C4-2B (cell line): Measurements from ENCODE around the gene TTLL10.

ENCODE experiments used
- H3K27ac ChIP-seq: fragments of 450-650 bp; 2 replicates; pipeline ENCODE4 v1.5.1; 2017
- CTCF ChIP-seq: fragments of 450-650 bp; conservative IDR thresholded peaks from 2 replicates; pipeline ENCODE4 v1.5.1; 2017; ENCODE audit warnings: mild to moderate bottlenecking
- ZFX ChIP-seq: fragments of 450-650 bp; IDR thresholded peaks from 2 replicates; pipeline ENCODE4 v1.6.1; 2017

TTLL10 gene

GRCh38 chr1:1244192-1244811 is 70.6 kb downstream of the TTLL10 start:
- TF ChIP-seq ZFX (no peak), CTCF (no peak)
- H3K27ac ChIP-seq, result no peak overlapping the region

GRCh38 chr1:1245178-1245816 is 71.6 kb downstream of the TTLL10 start:
- TF ChIP-seq CTCF, result no peak
- no peak for TF ChIP-seq ZFX
- no peak overlapping the region for H3K27ac ChIP-seq

GRCh38 chr1:1245817-1246576 is 72.3 kb downstream of the TTLL10 start:
- TF ChIP-seq CTCF (no peak), ZFX (no peak)
- H3K27ac ChIP-seq, result no peak overlapping the region

- TF ChIP-seq CTCF (no peak), ZFX (no peak)
- no peak within 1 kb of the TSS for H3K27ac ChIP-seq
These were observed 73.1 kb downstream of the TTLL10 start, which contains the start of gene C1QTNF12 for GRCh38 chr1:1246577-1247340. C1QTNF12 (minus strand) TSS chr1:1246722; CDS start chr1:1246690, 32 bp downstream.

GRCh38 chr1:1247341-1247913 is 73.7 kb downstream of the TTLL10 start:
- TF ChIP-seq CTCF (no peak), ZFX (no peak)

More at GRCh38 chr1:1247341-1247913, 73.7 kb downstream of the TTLL10 start:
- no peak overlapping the region for H3K27ac ChIP-seq
